Posterior vena cava (tissue), 2 donors: ENCODE data around the gene ZNF718. TPM values are rescaled to one million over a fixed set of nuclear protein-coding genes. Genes with fewer than 3 reads are reported as not detected.
A peak's percentile ranks its signal among the peaks of the same experiment; 100 is the strongest.
"Not testable (repeated sequence)": the region's sequence is repeated elsewhere in the genome, so short reads cannot be mapped to it uniquely, and the experiment has no call there.

Source experiments
- DNase-seq: peaks from one replicate; pipeline ENCODE4 v3.0.0-alpha.2; 2020; ENCODE audit warnings: low spot score
- intact Hi-C, 2 donors: fragments of 100-400 bp; cut with DNase I; formaldehyde crosslinking; loops; one replicate each; pipeline versions ENCODE4 v1.14.1 to v1.14.2; 2022 to 2023
- total RNA-seq, 2 donors: library from RNA; stranded (reverse); fragmentation: NEBNext Ultra II Directional; extraction: Animal tissue kit (Norgen Biotek cat#: 25700); gene quantifications; one replicate each; pipeline ENCODE4 v1.2.1, GENCODE V29; 2021
- donor health status: DM: yes; HTN: yes; CAD: no.
- donor health status: DM: yes; HTN: yes; CAD: no.

The ZNF718 gene
- total RNA-seq, 2 donors from 2014 or later: 5.9 to 6.3 TPM

DNA sequence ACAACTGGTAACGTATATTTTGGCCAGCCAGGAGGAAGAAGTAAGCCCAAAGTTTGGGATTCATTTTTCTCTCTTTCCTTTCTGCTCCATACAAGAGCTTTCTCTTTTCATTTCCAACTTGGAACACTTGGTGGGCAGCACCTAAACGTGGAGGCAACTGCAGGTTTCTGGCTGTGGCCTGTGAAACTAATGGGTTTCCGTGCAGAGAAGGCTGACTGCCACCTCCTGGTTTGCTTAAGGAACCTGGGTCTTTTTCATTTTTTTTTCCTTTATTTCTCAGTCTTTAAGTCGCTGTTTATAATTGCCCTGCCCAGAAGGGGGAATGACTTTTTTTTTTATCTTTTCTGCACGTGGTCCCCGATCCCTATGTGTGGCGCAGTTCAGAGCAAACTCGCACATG, 15.4 kb downstream of the ZNF718 start:
- intact Hi-C loops: no loop called here
- no peak for DNase-seq

DNA sequence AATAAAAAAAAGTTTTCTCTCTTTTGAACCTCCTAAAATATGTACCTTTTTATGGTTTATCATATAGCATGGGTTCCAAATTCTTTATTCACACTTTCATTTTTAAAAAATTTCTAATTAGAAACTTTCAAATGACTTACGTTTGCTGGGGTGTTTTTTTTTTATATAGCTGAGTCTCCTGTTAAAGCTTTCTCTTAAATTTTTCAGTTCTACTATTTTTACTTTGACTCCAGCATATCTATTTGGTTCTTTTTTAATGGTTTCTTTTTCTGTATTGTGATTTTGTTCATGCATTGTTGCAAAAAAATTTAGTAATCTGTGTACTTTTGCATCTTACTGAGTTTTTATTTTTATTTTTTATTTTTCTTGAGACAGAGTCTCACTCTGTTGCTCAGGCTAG, 22.3 kb downstream of the ZNF718 start:
- intact Hi-C loops: no loop called here

DNA sequence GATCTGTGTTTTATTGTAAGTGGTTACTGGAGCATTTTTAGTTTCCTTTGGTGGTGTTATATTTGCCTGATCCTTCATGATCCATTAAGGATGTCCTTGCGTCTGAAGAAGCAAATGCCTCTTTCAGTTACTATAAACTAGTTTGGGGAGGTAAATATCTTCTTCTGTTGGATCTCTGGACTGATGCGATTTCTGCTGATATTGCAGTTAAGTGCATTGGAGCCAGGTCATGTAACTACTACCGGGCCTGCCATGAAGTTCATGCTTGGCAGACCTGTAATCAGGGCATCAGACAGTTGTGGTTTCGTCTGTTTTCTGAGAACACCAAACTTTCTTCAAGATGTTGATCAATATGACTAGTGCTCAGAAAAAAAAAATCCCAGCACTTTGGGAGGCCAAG, 22.9 kb downstream of the ZNF718 start:
- intact Hi-C loops: no loop called here
- DNase-seq: no peak

More for the DNA sequence above, 22.3 kb downstream of the ZNF718 start:
- no peak for DNase-seq

- no peak for DNase-seq
- intact Hi-C loops: no loop called here
Observed at GRCh38 chr4:161496-162284, 37.4 kb downstream of the ZNF718 start.

DNA sequence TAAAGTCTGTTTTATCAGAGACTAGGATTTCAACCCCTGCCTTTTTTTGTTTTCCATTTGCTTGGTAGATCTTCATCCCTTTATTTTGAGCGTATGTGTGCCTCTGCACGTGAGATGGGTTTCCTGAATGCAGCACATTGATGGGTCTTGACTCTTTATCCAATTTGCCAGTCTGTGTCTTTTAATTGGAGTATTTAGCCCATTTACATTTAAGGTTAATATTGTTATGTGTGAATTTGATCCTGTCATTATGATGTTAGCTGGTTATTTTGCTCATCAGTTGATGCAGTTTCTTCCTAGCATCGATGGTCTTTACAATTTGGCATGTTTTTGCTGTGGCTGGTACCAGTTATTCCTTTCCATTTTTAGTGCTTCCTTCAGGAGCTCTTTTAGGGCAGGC, 45.3 kb downstream of the ZNF718 start:
- intact Hi-C loops: not testable (repeated sequence)

DNA sequence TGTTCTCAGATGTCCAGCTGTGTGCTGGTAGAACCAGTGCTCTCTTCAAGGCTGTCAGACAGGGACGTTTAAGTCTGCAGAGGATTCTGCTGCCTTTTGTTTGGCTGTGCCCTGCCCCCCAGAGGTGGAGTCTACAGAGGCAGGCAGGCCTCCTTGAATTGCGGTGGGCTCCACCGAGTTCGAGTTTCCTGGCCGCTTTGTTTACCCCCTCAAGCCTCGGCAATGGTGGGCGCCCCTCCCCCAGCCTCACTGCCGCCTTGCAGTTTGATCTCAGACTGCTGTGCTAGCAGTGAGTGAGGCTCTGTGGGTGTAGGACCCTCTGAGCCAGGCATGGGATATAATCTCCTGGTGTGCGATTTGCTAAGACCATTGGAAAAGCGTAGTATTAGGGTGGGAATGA, 47.0 kb downstream of the ZNF718 start:
- intact Hi-C loops, DNase-seq: not testable (repeated sequence)

More for the DNA sequence above, 45.3 kb downstream of the ZNF718 start:
- not testable (repeated sequence) for DNase-seq

GRCh38 chr4:173666-174314, 49.5 kb downstream of the ZNF718 start:
- intact Hi-C loops: no loop called here
- DNase-seq: no peak

GRCh38 chr4:175986-176385, 51.7 kb downstream of the ZNF718 start:
- DNase-seq: no peak
- intact Hi-C loops: no loop called here

DNA sequence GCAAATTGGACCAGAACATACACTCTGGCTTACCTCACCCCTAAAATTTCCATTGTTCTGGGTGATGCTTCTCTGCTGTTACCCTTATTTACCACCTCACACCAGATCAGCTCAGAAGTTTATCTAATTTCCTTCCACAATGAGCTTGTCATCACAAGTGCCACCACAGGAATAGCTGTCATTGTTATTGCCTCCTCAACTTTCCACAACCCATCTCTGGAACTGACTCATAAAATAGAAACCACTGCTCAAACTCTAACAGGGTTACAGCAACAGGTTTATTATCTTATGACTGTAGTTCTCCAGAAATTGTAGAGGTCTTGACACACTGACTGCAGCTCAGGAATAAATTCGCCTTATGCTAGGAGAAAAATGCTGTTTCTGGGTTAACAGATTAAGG, 52.7 kb downstream of the ZNF718 start:
- intact Hi-C loops: no loop called here
- no peak for DNase-seq

- intact Hi-C loops, DNase-seq: not testable (repeated sequence)
Observed at GRCh38 chr4:182225-182624, 57.9 kb downstream of the ZNF718 start.

- intact Hi-C loops: no loop called here
- DNase-seq: no peak
Observed at GRCh38 chr4:188091-188490, 63.8 kb downstream of the ZNF718 start.

DNA sequence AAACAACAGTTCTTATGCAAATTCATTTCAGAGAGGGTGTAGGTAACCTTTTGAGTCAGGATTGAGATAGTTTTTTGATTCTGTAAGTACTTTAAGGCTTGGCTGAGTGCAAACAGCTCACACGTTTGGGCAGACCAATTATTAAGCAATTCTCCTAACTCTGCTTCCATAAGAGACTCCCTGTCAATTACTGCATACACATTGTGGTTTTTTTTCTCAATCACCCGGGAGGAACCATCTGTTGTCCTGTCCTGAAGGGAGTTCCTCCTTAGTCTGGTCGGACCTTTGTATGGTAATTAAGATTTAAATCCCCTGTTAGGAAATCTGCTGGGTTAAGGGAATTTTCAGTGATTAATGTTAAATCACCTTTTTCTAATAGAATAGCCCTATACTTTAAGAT, 70.9 kb downstream of the ZNF718 start:
- DNase-seq, intact Hi-C loops: not testable (repeated sequence)

DNA sequence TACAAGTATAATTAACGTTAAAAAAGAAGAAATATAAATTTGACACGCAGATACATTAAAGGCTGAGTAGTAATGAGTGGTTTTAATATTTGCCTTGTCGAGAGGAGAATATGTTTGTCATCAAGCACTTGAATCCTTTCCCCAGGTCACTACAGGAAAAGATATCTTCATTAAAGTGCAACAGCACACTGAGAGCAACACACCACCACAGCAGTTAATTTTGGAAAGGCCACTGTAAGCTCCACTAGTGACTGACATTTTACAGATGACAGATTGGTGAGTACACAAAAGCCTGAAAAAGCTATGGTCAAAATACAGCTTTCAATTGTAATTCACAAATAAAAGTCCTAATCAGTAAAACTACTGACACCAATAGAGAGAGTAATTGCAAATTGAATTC, 76.6 kb downstream of the ZNF718 start:
- intact Hi-C loops: no loop called here
- no peak for DNase-seq

DNA sequence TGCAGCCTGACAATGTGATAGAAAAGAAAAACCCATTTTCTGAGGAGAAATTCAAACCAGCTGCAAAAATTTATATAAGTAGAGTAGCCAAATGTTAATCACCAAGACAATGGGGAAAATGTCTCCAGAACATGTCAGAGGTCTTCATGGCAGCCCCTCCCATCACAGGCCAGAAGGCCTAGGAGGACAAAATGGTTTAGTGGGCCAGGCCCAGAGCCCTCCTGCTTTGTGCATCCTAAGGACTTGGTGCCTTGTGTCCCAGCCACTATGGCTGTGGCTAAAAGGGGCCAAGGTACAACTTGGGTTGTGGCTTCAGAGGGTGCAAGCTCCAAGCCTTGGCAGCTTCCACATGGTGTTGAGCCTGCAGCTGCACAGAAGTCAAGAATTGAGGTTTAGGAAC, 78.5 kb downstream of the ZNF718 start:
- intact Hi-C loops, DNase-seq: not testable (repeated sequence)

DNA sequence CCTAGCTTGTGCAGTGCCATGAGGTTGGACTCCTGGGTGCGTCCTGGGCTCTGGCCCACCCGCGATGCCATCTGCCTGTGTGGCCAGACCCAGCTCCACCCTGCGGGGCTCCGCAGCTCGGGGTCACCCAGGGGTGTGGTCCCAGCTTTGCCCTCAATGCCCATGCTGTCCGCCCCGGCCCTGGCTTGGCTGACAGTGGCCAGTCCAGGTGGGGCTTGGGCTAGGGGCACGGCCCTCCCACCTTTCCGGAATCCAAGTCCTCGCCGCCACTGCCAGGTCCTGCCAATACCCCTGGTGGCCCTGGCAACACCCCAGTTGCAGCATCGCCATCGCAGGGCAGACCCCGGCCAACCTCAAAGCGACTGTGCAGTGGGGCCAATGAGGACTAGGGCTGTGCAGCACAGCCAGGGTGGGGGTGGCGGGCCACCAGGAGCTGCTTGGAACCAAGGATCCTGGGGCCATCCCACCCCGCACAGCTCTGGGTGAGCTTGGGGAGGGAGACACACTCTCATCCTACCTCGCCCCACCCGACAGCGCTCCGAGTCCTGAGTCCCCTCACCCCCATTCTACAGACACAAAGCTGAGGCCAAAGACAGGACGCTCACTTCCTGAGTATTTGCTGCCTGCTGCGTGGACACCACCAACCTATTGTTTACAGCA, 80.9 kb downstream of the ZNF718 start:
- DNase-seq: peak; percentile 73
- intact Hi-C loops: no loop called here

DNA sequence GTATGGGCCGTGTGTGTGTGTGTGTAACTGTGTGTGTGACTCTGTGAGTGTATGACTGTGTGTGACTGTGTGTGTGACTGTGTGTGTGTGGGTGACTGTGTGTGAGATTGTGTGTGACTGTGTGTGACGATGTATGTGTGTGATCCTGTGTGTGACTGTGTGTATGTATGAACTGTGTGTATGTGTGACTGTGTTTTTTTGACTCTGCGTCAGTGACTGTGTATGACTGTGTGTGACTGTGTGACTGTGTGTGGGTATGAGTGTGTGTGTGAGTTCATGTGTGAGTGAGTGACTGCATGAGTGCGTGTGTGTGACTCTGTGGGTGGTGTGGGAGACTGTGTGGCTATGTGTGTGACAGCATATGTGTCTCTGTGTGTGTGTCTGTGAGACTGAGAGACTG, 81.8 kb downstream of the ZNF718 start:
- no peak for DNase-seq

DNA sequence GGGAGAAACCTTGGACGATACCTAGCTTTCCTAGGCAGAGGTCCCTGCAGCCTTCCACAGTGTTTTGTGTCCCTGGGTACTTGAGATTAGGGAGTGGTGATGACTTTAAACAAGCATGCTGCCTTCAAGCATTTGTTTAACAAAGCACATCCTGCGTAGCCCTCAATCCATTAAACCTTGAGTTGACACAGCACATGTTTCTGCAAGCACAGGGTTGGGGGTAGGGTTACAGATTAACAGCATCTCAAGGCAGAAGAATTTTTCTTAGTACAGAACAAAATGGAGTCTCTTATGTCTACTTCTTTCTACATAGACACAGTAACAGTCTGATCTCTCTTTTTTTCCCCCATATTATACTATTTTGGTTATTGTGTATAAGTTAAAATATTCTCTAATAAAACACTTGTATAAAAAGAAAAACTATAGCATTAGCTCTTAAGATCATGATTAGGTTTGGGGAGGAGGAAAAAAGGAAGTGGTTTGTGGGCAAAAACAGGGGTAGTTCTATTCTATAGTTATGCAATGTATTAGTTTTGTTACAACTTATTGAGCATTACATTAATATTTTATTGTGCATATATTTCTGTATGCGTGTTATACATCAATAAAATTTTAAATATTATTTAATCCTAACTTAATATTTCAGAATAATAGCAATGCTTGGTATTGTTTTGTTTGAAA, 84.3 kb downstream of the ZNF718 start:
- intact Hi-C loops, DNase-seq: not testable (repeated sequence)

More for the DNA sequence above, 81.8 kb downstream of the ZNF718 start:
- intact Hi-C loops: no loop called here

- no peak for DNase-seq
- intact Hi-C loops: no loop called here
Observed at GRCh38 chr4:211033-211511, 86.8 kb downstream of the ZNF718 start.

DNA sequence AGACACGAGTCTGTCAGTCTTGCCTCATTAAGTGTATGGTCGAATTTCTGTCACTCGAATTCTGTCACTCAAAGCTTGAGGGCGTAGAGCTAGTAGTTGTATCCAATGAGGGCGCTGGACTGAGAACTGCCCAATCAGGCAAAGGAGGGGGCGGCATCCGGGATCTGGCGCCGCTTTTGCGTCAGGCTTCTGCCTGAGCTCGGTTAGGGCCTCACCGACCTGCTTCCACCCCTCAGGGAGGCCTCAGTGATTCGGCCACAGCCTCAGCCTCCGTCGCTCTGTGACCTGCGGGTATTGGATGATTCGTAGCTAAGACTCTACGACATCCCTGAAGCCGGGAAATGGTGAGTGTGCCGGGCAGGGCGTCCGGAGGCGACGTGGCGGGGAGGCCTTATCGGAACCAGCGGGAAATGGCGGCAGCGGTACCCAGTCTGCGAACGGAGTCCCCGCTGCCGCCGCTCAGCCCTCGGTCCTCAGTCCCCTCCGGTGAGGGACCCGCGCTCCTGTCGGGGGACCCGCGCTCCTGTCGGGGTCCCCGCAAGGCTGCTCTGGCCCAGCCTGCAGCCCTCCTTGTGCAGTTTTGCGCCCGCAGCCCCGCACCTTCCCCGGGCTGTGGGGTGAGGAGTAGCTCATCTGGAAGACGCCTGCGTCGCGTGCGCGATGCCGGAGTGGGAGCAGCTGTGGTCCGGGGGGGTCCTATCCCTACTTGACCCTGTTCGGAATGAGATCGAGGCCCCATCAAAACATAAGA, 88.3 kb downstream of the ZNF718 start:
- intact Hi-C loops: no loop called here
- DNase-seq: peak; percentile 93
